Breast epithelium (tissue), 4 donors: Measurements from ENCODE around the gene TNFAIP8. TPM values are rescaled to one million over a fixed set of nuclear protein-coding genes. Genes with fewer than 3 reads are reported as not detected.
A peak's percentile ranks its signal among the peaks of the same experiment; 100 is the strongest.

Experiments used
- DNase-seq, 2 donors: peaks; one replicate each; pipeline ENCODE4 v3.0.0-alpha.2; 2019; ENCODE audit warnings: low spot score in 2 of 2
- H3K27ac ChIP-seq, 2 donors: fragments of 200-600 bp; sonication (generic) in 1 of 2; one replicate each; pipeline ENCODE4 v1.5.1; 2016 to 2019; ENCODE audit warnings: mild to moderate bottlenecking in 1 of 2
- H3K27me3 ChIP-seq, 2 donors: fragments of 200-600 bp; sonication (generic) in 1 of 2; one replicate each; pipeline versions ENCODE4 v1.5.1 to v1.6.0; 2017 to 2019; ENCODE audit warnings: control low read depth in 1 of 2, mild to moderate bottlenecking in 1 of 2
- H3K36me3 ChIP-seq: fragments of 200-600 bp; one replicate; pipeline ENCODE4 v1.5.1; 2019
- H3K4me1 ChIP-seq, 2 donors: fragments of 200-600 bp; sonication (generic); one replicate each; pipeline ENCODE4 v1.5.1; 2016 to 2019; ENCODE audit warnings: control low read depth in 1 of 2
- H3K4me3 ChIP-seq, 3 donors: fragments of 200-600 bp; sonication (generic); 1 replicate in 2 of 3; 2 replicates in 1 of 3; pipeline ENCODE4 v1.5.1; 2016 to 2019; ENCODE audit warnings: mild to moderate bottlenecking in 3 of 3, moderate library complexity in 2 of 3
- H3K9me3 ChIP-seq, 2 donors: fragments of 200-600 bp; sonication (generic) in 1 of 2; one replicate each; pipeline ENCODE4 v1.5.1; 2016 to 2019; ENCODE audit warnings: control low read depth in 1 of 2
- POLR2A ChIP-seq: fragments of 450-650 bp; IDR thresholded peaks from one replicate; pipeline ENCODE4 v1.6.1; 2016; ENCODE audit warnings: antibody characterized with exemption, mild to moderate bottlenecking, moderate library complexity
- POLR2AphosphoS5 ChIP-seq, 3 donors: sonication (generic); formaldehyde crosslinking; IDR thresholded peaks; one replicate each; pipeline ENCODE4 v1.6.1; 2017; ENCODE audit warnings: antibody characterized with exemption in 3 of 3
- intact Hi-C: fragments of 100-400 bp; cut with DNase I; formaldehyde crosslinking; loops from one replicate; pipeline ENCODE4 v1.15.1; 2023; ENCODE audit warnings: low total_unique reads
- total RNA-seq, 3 donors: library from RNA; depleted of rRNA; stranded (reverse); fragments of >200 nt; gene quantifications; one replicate each; pipeline ENCODE4 v1.1.0, GENCODE V29; 2016
- TF ChIP-seq, protein P1 (sequence below), 3 donors: fragments of 450-650 bp; IDR thresholded peaks; one replicate each; pipeline ENCODE4 v1.5.1; 2016 to 2017; ENCODE audit warnings: antibody characterized with exemption in 3 of 3, mild to moderate bottlenecking in 3 of 3, moderate library complexity in 3 of 3

TNFAIP8 gene
- total RNA-seq, 3 donors from 2014 or later: 35.4 to 167 (median 37.3) TPM

DNA sequence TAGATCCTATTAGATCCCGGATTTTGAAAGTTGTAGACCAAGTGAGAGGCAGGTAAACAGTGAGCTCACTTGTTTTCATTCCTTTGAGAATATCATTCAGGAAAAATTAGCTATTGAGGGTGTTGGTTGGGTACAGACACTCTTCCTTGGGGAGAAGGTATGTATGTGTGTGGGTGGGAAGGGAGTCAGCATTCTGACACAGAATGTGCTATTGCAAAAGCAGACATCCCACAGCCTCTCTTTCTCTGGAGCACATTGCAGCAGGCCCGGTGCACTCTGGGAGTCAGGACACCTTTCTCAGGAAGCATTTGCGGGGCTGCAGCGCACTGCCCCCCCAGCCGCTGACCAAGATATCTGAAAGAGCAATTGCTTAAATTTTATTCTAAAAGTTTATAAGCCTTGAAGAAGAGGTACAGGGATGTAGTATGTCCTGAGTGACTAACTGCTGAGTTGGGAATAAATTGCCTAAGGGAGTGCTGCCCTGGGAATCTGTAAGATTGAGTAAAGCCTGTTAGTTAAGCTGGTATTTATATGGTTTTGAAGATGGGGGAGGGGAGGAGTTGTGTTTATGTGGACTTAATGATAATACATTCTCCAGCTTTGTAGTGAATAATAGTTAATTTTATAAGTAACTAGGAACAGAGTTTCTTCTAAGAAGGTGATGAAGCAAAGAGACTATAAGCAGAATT, 5.2 kb downstream of the TNFAIP8 start:
- peaks cover 0 to 3% of the 10 kb centered on the region in 2 donors for H3K4me1 ChIP-seq
- intact Hi-C loops: no loop called here
- peak overlapping the region; percentile 27 to 61 for H3K27ac ChIP-seq
- H3K4me3 ChIP-seq: no peak overlapping the region
- H3K9me3 ChIP-seq: no peaks in the 10 kb centered on the region
- no peaks in the 10 kb centered on the region for H3K27me3 ChIP-seq
- H3K36me3 ChIP-seq: no peaks in the 10 kb centered on the region
- TF ChIP-seq, protein P1, sequence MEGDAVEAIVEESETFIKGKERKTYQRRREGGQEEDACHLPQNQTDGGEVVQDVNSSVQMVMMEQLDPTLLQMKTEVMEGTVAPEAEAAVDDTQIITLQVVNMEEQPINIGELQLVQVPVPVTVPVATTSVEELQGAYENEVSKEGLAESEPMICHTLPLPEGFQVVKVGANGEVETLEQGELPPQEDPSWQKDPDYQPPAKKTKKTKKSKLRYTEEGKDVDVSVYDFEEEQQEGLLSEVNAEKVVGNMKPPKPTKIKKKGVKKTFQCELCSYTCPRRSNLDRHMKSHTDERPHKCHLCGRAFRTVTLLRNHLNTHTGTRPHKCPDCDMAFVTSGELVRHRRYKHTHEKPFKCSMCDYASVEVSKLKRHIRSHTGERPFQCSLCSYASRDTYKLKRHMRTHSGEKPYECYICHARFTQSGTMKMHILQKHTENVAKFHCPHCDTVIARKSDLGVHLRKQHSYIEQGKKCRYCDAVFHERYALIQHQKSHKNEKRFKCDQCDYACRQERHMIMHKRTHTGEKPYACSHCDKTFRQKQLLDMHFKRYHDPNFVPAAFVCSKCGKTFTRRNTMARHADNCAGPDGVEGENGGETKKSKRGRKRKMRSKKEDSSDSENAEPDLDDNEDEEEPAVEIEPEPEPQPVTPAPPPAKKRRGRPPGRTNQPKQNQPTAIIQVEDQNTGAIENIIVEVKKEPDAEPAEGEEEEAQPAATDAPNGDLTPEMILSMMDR (IDR thresholded peaks at IDR 0.05): no peak
- TF ChIP-seq POLR2A: no peak
- no peak for TF ChIP-seq POLR2AphosphoS5 (IDR thresholded peaks at IDR 0.05)
- no peak for DNase-seq

DNA sequence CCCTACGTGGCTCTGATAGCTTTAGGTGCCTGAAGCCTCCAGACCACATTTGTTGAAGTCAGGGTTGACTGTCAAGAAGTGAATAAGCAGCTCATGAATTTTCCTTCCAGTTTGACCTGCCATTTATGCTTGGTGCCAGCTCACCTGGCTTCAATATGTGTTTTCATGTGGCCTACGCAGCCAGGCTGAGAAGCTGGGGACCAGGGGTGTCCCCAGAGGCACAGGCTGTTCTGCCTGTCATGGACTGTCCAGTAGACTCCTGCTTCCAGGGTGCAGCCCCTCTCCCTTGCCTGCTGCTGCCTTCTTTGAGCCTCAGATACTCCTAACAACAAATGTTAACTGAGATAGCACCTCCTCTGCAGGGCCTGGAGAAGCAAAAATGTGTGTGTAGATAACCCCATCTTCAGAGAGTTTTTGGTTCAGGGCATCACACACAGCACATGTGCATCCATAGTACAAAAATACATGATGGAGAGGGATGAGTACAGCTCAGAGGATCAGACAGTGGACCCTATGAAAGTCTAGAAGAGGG, 5.8 kb downstream of the TNFAIP8 start:
- Histone ChIP-seq H3K27ac (peak overlapping the region in 1 of 2 donors; percentile 33), H3K4me3 (no peak overlapping the region), H3K4me1 (peaks cover 0 to 3% of the 10 kb centered on the region in 2 donors), H3K27me3 (no peaks in the 10 kb centered on the region), H3K9me3 (no peaks in the 10 kb centered on the region), H3K36me3 (no peaks in the 10 kb centered on the region)
- DNase-seq: no peak
- intact Hi-C loops: no loop called here
- TF ChIP-seq, protein P1 (IDR thresholded peaks at IDR 0.05): no peak
- no peak for TF ChIP-seq POLR2AphosphoS5 (IDR thresholded peaks at IDR 0.05)
- TF ChIP-seq POLR2A: no peak

GRCh38 chr5:119362714-119363113, 6.9 kb downstream of the TNFAIP8 start:
- peaks cover 3% of the 10 kb centered on the region in 2 donors for H3K4me1 ChIP-seq

DNA sequence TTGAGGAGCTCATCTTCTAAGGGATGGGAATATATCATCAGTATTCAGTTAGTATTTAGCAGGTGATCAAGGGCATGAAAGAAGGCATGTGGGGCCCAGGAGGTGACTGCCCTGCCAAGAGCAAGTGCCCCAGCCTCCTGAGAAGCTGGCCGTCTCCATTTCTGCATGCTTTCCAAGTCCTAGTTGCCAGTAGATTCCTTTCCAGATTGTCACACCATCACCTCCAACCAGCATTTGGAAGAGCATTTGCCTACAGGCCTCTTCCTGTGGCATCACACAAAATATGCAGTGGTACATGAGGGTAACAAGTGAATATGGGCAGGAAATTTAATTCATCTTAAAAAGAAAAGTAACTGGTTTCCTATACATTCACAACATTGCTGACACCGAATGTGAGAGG, 7.5 kb downstream of the TNFAIP8 start:
- H3K27ac ChIP-seq: no peak overlapping the region
- no peaks in the 10 kb centered on the region for H3K27me3 ChIP-seq
- TF ChIP-seq, protein P1 (IDR thresholded peaks at IDR 0.05): no peak
- no peak for TF ChIP-seq POLR2AphosphoS5 (IDR thresholded peaks at IDR 0.05)
- no peak for TF ChIP-seq POLR2A
- no peaks in the 10 kb centered on the region for H3K36me3 ChIP-seq
- H3K4me1 ChIP-seq: peaks cover 3 to 5% of the 10 kb centered on the region in 2 donors
- DNase-seq: no peak
- no peaks in the 10 kb centered on the region for H3K9me3 ChIP-seq
- intact Hi-C loops: no loop called here
- no peak overlapping the region for H3K4me3 ChIP-seq

More at GRCh38 chr5:119362714-119363113, 6.9 kb downstream of the TNFAIP8 start:
- Histone ChIP-seq H3K27ac (no peak overlapping the region), H3K9me3 (no peaks in the 10 kb centered on the region), H3K4me3 (no peak overlapping the region), H3K36me3 (no peaks in the 10 kb centered on the region), H3K27me3 (no peaks in the 10 kb centered on the region)
- DNase-seq: no peak
- intact Hi-C loops: no loop called here
- TF ChIP-seq, protein P1 (IDR thresholded peaks at IDR 0.05): no peak
- TF ChIP-seq POLR2A: no peak
- no peak for TF ChIP-seq POLR2AphosphoS5 (IDR thresholded peaks at IDR 0.05)

DNA sequence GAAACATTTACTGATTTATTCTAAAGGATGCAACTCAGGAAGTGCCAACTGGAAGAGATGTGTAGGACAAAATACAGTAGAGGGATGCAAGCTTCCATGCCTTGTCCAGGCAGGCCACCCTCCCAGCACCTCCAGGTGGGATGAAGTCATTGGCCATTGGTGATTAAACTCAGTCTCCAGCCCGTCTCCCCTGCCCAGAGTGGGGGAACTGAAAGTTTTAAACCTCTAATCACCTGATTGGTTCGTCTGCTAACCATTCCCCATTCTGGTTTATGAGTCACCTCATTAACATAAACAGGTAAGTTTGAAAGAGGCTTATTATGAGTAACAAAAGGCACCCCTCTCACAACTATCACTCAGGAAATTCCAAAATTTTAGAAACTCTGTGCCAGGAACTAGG, 8.1 kb downstream of the TNFAIP8 start:
- Histone ChIP-seq H3K9me3 (no peaks in the 10 kb centered on the region), H3K4me3 (no peak overlapping the region), H3K36me3 (no peaks in the 10 kb centered on the region), H3K27ac (no peak overlapping the region), H3K4me1 (peaks cover 3 to 5% of the 10 kb centered on the region in 2 donors), H3K27me3 (no peaks in the 10 kb centered on the region)
- TF ChIP-seq POLR2AphosphoS5 (IDR thresholded peaks at IDR 0.05): no peak
- TF ChIP-seq, protein P1 (IDR thresholded peaks at IDR 0.05): no peak
- TF ChIP-seq POLR2A: no peak
- intact Hi-C loops: no loop called here
- no peak for DNase-seq
